Subcutaneous abdominal adipose tissue (tissue), 5 donors: ENCODE measurements around the gene TRIM63.

Experiments
- H3K27ac ChIP-seq: one replicate; pipeline ENCODE4 v1.7.0; 2013; ENCODE audit warnings: low read depth, mild to moderate bottlenecking, inconsistent platforms, low read length, moderate library complexity
- H3K27me3 ChIP-seq, 5 donors: one replicate each; pipeline ENCODE4 v1.7.0; 2013; ENCODE audit warnings: low read length in 5 of 5, inconsistent platforms in 1 of 5; ENCODE audit not compliant: control insufficient read depth in 5 of 5, insufficient read depth in 4 of 5
- H3K36me3 ChIP-seq, 5 donors: one replicate each; pipeline ENCODE4 v1.7.0; 2013; ENCODE audit warnings: low read length in 5 of 5; ENCODE audit not compliant: control insufficient read depth in 5 of 5, insufficient read depth in 5 of 5
- H3K4me1 ChIP-seq, 5 donors: one replicate each; pipeline ENCODE4 v1.7.0; 2013; ENCODE audit warnings: low read length in 5 of 5, mild to moderate bottlenecking in 3 of 5, moderate library complexity in 1 of 5; ENCODE audit not compliant: control insufficient read depth in 5 of 5, insufficient read depth in 5 of 5
- H3K4me3 ChIP-seq, 5 donors: one replicate each; pipeline ENCODE4 v1.7.0; 2013; ENCODE audit warnings: low read length in 5 of 5, low read depth in 1 of 5
- H3K9ac ChIP-seq, 5 donors: one replicate each; pipeline ENCODE4 v1.7.0; 2013; ENCODE audit warnings: low read length in 5 of 5, mild to moderate bottlenecking in 4 of 5, moderate library complexity in 3 of 5
- H3K9me3 ChIP-seq, 5 donors: one replicate each; pipeline ENCODE4 v1.7.0; 2013; ENCODE audit warnings: low read length in 5 of 5; ENCODE audit not compliant: control insufficient read depth in 5 of 5
- donor health status: healthy.
- donor health status: healthy.
- donor health status: healthy.
- donor health status: healthy.
- donor health status: healthy.

TRIM63 gene

GRCh38 chr1:26045722-26046245 is 21.6 kb downstream of the TRIM63 start, which contains the start of gene SLC30A2:
Gene SLC30A2, minus strand, starts transcription at chr1:26046118. Its CDS starts 222 bp downstream, at chr1:26045896.
- H3K4me1 ChIP-seq: peaks cover 0 to 12% (median 3%) of the 10 kb centered on the region in 5 donors
- no peaks in the 10 kb centered on the region for H3K36me3 ChIP-seq
- H3K9me3 ChIP-seq: no peaks in the 10 kb centered on the region
- H3K4me3 ChIP-seq: peak within 1 kb of the TSS in 1 of 5 donors; percentile 5
- no peak within 1 kb of the TSS for H3K27ac ChIP-seq
- H3K27me3 ChIP-seq: peaks cover 38 to 63% (median 58%) of the 10 kb centered on the region in 5 donors
- no peak within 1 kb of the TSS for H3K9ac ChIP-seq

DNA sequence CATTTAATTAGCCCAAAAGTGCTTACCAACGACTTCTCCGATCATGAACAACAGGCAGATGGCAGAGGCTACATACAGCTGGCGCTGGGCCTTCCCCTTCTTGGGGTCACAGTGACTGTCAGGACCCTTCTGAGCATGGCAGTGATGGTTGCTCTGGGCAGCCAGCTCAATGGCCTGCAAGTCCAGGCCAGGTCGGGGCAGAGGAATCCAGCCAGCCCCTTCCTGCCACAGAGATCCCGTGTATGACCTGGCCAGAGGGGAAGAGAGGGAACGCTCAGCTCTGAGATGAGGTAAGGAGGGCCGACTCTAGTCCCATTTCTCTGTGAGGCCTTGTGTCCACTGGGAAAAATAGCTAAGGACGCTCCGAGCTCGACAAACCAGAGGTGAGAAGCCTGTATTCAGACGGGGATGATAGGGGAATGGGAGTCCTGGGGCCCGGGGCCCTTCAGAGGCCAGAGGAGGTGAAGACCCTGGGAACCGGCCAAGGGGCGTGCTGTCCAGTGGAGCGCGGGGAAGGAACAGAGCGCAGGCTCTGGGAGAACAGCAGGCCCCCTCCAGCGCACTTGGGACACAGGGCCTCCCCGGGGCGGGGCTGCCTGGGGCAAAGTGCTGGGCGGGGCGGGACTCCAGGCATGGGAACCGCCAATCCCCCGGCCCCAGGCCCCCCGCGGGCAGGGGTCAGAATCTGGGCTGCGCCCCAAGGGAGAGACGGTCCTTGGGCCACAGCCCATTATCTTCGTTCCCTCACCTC is 22.3 kb downstream of the TRIM63 start:
- Histone ChIP-seq H3K4me1 (peaks cover 0 to 12% (median 3%) of the 10 kb centered on the region in 5 donors), H3K9ac (no peak overlapping the region), H3K9me3 (no peaks in the 10 kb centered on the region), H3K27me3 (peaks cover 38 to 63% (median 58%) of the 10 kb centered on the region in 5 donors), H3K4me3 (no peak overlapping the region), H3K27ac (no peak overlapping the region), H3K36me3 (no peaks in the 10 kb centered on the region)

- H3K4me1 ChIP-seq: peaks cover 0 to 12% (median 3%) of the 10 kb centered on the region in 5 donors
- H3K36me3 ChIP-seq: no peaks in the 10 kb centered on the region
- H3K27me3 ChIP-seq: peaks cover 36 to 61% (median 57%) of the 10 kb centered on the region in 5 donors
- no peak overlapping the region for H3K9ac ChIP-seq
- no peaks in the 10 kb centered on the region for H3K9me3 ChIP-seq
- no peak overlapping the region for H3K27ac ChIP-seq
- H3K4me3 ChIP-seq: no peak overlapping the region
Measured at GRCh38 chr1:26044414-26044813, 23.0 kb downstream of the TRIM63 start.

DNA sequence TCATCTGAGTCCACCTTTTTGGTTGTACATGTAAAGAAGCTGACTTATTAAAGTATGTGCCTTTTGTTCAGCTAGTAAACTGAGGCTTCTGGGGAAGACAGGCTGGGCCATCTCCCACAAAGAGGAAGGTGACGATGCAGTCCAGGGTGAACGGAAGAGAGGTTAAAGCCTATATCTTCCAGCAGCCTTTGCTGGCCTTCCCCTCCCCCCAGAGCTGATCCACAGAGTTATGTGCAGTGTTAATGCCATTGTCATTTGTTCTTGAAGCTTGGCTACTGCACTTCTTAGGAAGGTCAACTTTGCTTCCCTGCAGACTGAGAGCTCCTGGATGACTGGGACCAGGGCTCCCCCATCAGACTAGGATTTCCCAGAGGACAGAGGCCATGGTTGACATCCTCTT is 23.7 kb downstream of the TRIM63 start:
- H3K27me3 ChIP-seq: peaks cover 35 to 60% (median 54%) of the 10 kb centered on the region in 5 donors
- H3K4me1 ChIP-seq: peaks cover 0 to 12% (median 3%) of the 10 kb centered on the region in 5 donors

DNA sequence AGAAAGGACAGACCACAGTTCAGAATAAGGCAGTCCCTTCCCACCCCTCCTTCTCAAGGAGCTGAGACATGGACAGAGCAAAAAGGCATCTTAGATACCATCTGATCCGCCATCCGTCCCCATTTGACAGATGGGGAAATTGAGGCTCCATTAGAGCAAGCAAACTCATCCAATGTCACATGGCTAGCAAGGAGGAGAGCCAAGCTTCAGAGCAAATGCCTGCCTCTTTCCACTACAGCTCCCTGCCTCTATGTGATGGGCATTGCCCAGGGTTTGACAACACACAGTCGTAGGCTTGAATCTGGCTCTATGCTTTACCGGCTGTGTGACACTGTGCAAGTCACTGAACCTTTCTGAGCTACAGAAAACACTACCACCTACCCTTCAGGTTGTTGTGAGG is 25.5 kb downstream of the TRIM63 start:
- Histone ChIP-seq H3K4me3 (no peak overlapping the region), H3K27ac (no peak overlapping the region), H3K27me3 (peaks cover 32 to 53% (median 49%) of the 10 kb centered on the region in 5 donors)

More for the DNA sequence above, 23.7 kb downstream of the TRIM63 start:
- no peak overlapping the region for H3K9ac ChIP-seq
- no peak overlapping the region for H3K4me3 ChIP-seq
- no peaks in the 10 kb centered on the region for H3K9me3 ChIP-seq
- no peak overlapping the region for H3K27ac ChIP-seq
- no peaks in the 10 kb centered on the region for H3K36me3 ChIP-seq

GRCh38 chr1:26041401-26041800 is 26.0 kb downstream of the TRIM63 start:
- no peak overlapping the region for H3K9ac ChIP-seq
- peaks cover 0 to 10% (median 3%) of the 10 kb centered on the region in 5 donors for H3K4me1 ChIP-seq
- no peaks in the 10 kb centered on the region for H3K9me3 ChIP-seq
- H3K4me3 ChIP-seq: no peak overlapping the region
- no peak overlapping the region for H3K27ac ChIP-seq
- H3K36me3 ChIP-seq: no peaks in the 10 kb centered on the region
- peaks cover 29 to 48% (median 43%) of the 10 kb centered on the region in 5 donors for H3K27me3 ChIP-seq

More for the DNA sequence above, 25.5 kb downstream of the TRIM63 start:
- H3K4me1 ChIP-seq: peaks cover 0 to 12% (median 3%) of the 10 kb centered on the region in 5 donors
- H3K9me3 ChIP-seq: no peaks in the 10 kb centered on the region
- no peaks in the 10 kb centered on the region for H3K36me3 ChIP-seq
- no peak overlapping the region for H3K9ac ChIP-seq

GRCh38 chr1:26038904-26039303 is 28.5 kb downstream of the TRIM63 start:
- H3K4me3 ChIP-seq: no peak overlapping the region
- H3K27ac ChIP-seq: no peak overlapping the region
- no peaks in the 10 kb centered on the region for H3K9me3 ChIP-seq
- H3K27me3 ChIP-seq: peaks cover 12 to 35% (median 25%) of the 10 kb centered on the region in 5 donors
- no peak overlapping the region for H3K9ac ChIP-seq
- H3K36me3 ChIP-seq: no peaks in the 10 kb centered on the region
- H3K4me1 ChIP-seq: peaks cover 0 to 20% (median 11%) of the 10 kb centered on the region in 5 donors

DNA sequence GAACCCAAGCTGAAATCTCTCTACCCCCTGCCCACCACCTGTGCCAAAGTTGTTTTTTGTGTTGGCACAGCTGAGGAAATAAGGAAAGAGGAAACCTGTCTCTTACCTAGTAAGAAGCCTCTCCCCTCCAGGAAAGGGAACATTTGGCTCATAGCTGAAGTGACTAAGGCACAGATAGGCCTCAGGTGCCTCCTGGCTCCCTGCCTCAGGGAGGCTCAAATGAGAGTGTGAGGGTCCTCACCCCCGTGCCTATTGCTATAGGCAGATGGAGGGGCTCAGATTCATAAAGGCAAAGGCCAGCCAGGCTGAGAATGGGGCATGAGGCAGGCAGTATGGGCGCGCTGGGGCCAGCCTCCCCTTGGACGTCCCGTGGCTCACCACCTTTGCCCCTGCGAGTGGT is 29.0 kb downstream of the TRIM63 start:
- Histone ChIP-seq H3K36me3 (no peaks in the 10 kb centered on the region), H3K4me3 (no peak overlapping the region), H3K27ac (no peak overlapping the region), H3K9ac (no peak overlapping the region), H3K9me3 (no peaks in the 10 kb centered on the region), H3K4me1 (peaks cover 0 to 20% (median 11%) of the 10 kb centered on the region in 5 donors), H3K27me3 (peaks cover 12 to 38% (median 23%) of the 10 kb centered on the region in 5 donors)

GRCh38 chr1:26037904-26038303 is 29.5 kb downstream of the TRIM63 start:
- no peak overlapping the region for H3K4me3 ChIP-seq
- H3K27ac ChIP-seq: no peak overlapping the region
- no peaks in the 10 kb centered on the region for H3K36me3 ChIP-seq
- peaks cover 0 to 20% (median 11%) of the 10 kb centered on the region in 5 donors for H3K4me1 ChIP-seq
- H3K9ac ChIP-seq: no peak overlapping the region
- peaks cover 12 to 34% (median 25%) of the 10 kb centered on the region in 5 donors for H3K27me3 ChIP-seq
- H3K9me3 ChIP-seq: no peaks in the 10 kb centered on the region

DNA sequence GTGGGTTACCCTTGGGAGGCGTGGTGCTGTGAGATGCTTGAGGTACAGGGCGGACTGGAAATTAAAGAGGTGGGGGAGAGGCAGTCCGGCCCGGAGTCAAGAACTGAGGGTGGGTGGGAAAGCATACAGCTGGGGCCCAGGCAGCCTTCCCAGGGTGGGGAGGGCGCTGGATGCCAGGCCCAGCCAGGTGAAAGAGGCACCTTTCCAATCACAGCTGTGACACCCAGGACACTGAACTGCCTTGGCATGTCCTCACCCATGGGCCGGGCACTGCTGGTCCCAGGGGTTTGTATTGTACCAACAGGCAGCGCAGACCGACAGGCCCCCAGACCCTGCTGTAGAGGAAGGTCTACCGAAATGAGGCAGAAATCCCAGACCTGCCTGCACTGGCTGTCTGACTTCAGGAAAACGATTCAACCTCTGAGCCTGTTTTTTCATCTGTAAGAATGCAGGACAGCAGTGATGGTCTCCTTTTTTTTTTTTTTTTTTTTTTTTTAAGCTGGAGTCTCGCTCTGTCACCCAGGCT is 30.6 kb downstream of the TRIM63 start:
- Histone ChIP-seq H3K4me3 (no peak overlapping the region), H3K27ac (no peak overlapping the region), H3K9me3 (no peaks in the 10 kb centered on the region), H3K36me3 (no peaks in the 10 kb centered on the region), H3K27me3 (peaks cover 10 to 24% (median 19%) of the 10 kb centered on the region in 5 donors), H3K9ac (no peak overlapping the region), H3K4me1 (peaks cover 0 to 20% (median 11%) of the 10 kb centered on the region in 5 donors)
